HEK293 (cell line): ENCODE results near the gene KLHL6.

Experiments used
- CTCF ChIA-PET: fragments of 350-600 bp; formaldehyde crosslinking; extraction: SDS; loops from one replicate; lab custom pipeline; 2021; ENCODE audit warnings: antibody characterized with exemption; lab: Yijun Ruan, JAX
- POLR2A ChIA-PET: fragments of 300-600 bp; formaldehyde crosslinking; extraction: SDS; loops from one replicate; lab custom pipeline; 2020; ENCODE audit warnings: antibody characterized with exemption, inconsistent platforms; lab: Yijun Ruan, JAX
- H3K27ac ChIP-seq: fragments of 200-500 bp; sonication (Bioruptor generic); 2 replicates; pipeline ENCODE4 v1.5.1; 2014; ENCODE audit warnings: low read depth, low read length, control low read depth, inconsistent platforms; ENCODE audit errors: extremely low read depth
- H3K36me3 ChIP-seq, 2 experiments: fragments of 200-500 bp in 1 of 2; sonication (Bioruptor generic) in 1 of 2; 1 replicate in 1 of 2; 2 replicates in 1 of 2; pipeline ENCODE4 v1.5.1; 2014 to 2017; ENCODE audit warnings: inconsistent platforms in 2 of 2, low read length in 2 of 2; ENCODE audit not compliant: control insufficient read depth in 2 of 2, insufficient read depth in 1 of 2
- H3K4me1 ChIP-seq: fragments of 200-500 bp; sonication (Bioruptor generic); 2 replicates; pipeline ENCODE4 v1.5.1; 2014; ENCODE audit warnings: mild to moderate bottlenecking, low read length, inconsistent platforms; ENCODE audit not compliant: control insufficient read depth, insufficient read depth
- H3K4me3 ChIP-seq: 2 replicates; pipeline ENCODE4 v1.5.1; 2011; ENCODE audit warnings: low read depth, mild to moderate bottlenecking, control low read depth, low read length, moderate library complexity
- H3K9me3 ChIP-seq: fragments of 200-500 bp; sonication (Bioruptor generic); 2 replicates; pipeline ENCODE4 v1.5.1; 2014; ENCODE audit warnings: low read depth, low read length, inconsistent platforms; ENCODE audit not compliant: control insufficient read depth, insufficient read depth
- HOXA7 ChIP-seq: sonication (generic); formaldehyde crosslinking; IDR thresholded peaks from 2 replicates; pipeline ENCODE4 v1.8.1; 2022; ENCODE audit warnings: missing genetic modification reagents, borderline replicate concordance
- KLF8 ChIP-seq: fragments of 450-650 bp; formaldehyde crosslinking; IDR thresholded peaks from 2 replicates; pipeline ENCODE4 v1.5.1; 2016; ENCODE audit warnings: missing biosample characterization, missing genetic modification characterization
- MZF1 ChIP-seq: fragments of 450-650 bp; formaldehyde crosslinking; IDR thresholded peaks from 2 replicates; pipeline ENCODE4 v1.5.1; 2017; ENCODE audit warnings: missing biosample characterization, missing genetic modification characterization, borderline replicate concordance
- SCRT1 ChIP-seq: fragments of 450-650 bp; formaldehyde crosslinking; IDR thresholded peaks from 2 replicates; pipeline ENCODE4 v1.5.1; 2016; ENCODE audit warnings: missing biosample characterization, missing genetic modification characterization, borderline replicate concordance
- ZBTB11 ChIP-seq: fragments of 450-650 bp; formaldehyde crosslinking; conservative IDR thresholded peaks from 2 replicates; pipeline ENCODE4 v1.5.1; 2016; ENCODE audit warnings: low read depth, missing biosample characterization, missing genetic modification characterization
- ZBTB6 ChIP-seq: fragments of 450-650 bp; formaldehyde crosslinking; IDR thresholded peaks from 2 replicates; pipeline ENCODE4 v1.5.1; 2017; ENCODE audit warnings: missing biosample characterization, missing genetic modification characterization
- ZFP41 ChIP-seq: fragments of 450-650 bp; formaldehyde crosslinking; IDR thresholded peaks from 2 replicates; pipeline ENCODE4 v1.5.1; 2016; ENCODE audit warnings: missing biosample characterization, missing genetic modification characterization, borderline replicate concordance
- ZNF416 ChIP-seq: fragments of 450-650 bp; formaldehyde crosslinking; IDR thresholded peaks from 2 replicates; pipeline ENCODE4 v1.5.1; 2016; ENCODE audit warnings: missing biosample characterization, missing genetic modification characterization
- ZNF501 ChIP-seq: fragments of 450-650 bp; formaldehyde crosslinking; IDR thresholded peaks from 2 replicates; pipeline ENCODE4 v1.5.1; 2016; ENCODE audit warnings: missing biosample characterization, missing genetic modification characterization
- ZNF544 ChIP-seq: fragments of 450-650 bp; formaldehyde crosslinking; IDR thresholded peaks from 2 replicates; pipeline ENCODE4 v1.5.0; 2017; ENCODE audit warnings: missing biosample characterization, missing genetic modification characterization
- ZNF555 ChIP-seq: fragments of 450-650 bp; formaldehyde crosslinking; conservative IDR thresholded peaks from 2 replicates; pipeline ENCODE4 v1.5.1; 2017; ENCODE audit warnings: missing biosample characterization, mild to moderate bottlenecking, missing genetic modification characterization, inconsistent platforms
- ZNF561 ChIP-seq: fragments of 450-650 bp; IDR thresholded peaks from 2 replicates; pipeline ENCODE4 v1.5.1; 2018; ENCODE audit warnings: missing biosample characterization, missing genetic modification characterization, borderline replicate concordance
- ZNF596 ChIP-seq: fragments of 450-650 bp; IDR thresholded peaks from 2 replicates; pipeline ENCODE4 v1.5.0; 2018; ENCODE audit warnings: missing biosample characterization, mild to moderate bottlenecking, missing genetic modification characterization, moderate library complexity
- ZNF624 ChIP-seq: fragments of 450-650 bp; formaldehyde crosslinking; IDR thresholded peaks from 2 replicates; pipeline ENCODE4 v1.5.1; 2017; ENCODE audit warnings: missing biosample characterization, missing genetic modification characterization
- TF ChIP-seq, protein P1 (sequence below): fragments of 450-650 bp; formaldehyde crosslinking; IDR thresholded peaks from 2 replicates; pipeline ENCODE4 v1.5.1; 2017; ENCODE audit warnings: missing biosample characterization, missing genetic modification characterization
- TF ChIP-seq, protein P2 (sequence below): fragments of 450-650 bp; formaldehyde crosslinking; IDR thresholded peaks from 2 replicates; pipeline ENCODE4 v1.5.1; 2016; ENCODE audit warnings: missing biosample characterization, missing genetic modification characterization
- TF ChIP-seq, protein P3 (sequence below): fragments of 450-650 bp; formaldehyde crosslinking; IDR thresholded peaks from 2 replicates; pipeline ENCODE4 v1.5.1; 2017; ENCODE audit warnings: missing biosample characterization, missing genetic modification characterization

Gene KLHL6

GRCh38 chr3:183540501-183541234 is 14.8 kb downstream of the KLHL6 start:
- Histone ChIP-seq H3K9me3 (no peaks in the 10 kb centered on the region), H3K4me3 (no peak overlapping the region), H3K4me1 (no peaks in the 10 kb centered on the region), H3K36me3 (no peaks in the 10 kb centered on the region), H3K27ac (no peak overlapping the region)
- CTCF ChIA-PET: no interaction called here
- POLR2A ChIA-PET: interaction anchor here (0.6 kb wide), 1 partner anchor 19 kb away, joined by 4 read pairs; no protein-coding TSS in a partner anchor
- TF ChIP-seq MZF1 (tag by site-specific recombination) (no peak), ZBTB11 (tag by site-specific recombination) (no peak)

DNA sequence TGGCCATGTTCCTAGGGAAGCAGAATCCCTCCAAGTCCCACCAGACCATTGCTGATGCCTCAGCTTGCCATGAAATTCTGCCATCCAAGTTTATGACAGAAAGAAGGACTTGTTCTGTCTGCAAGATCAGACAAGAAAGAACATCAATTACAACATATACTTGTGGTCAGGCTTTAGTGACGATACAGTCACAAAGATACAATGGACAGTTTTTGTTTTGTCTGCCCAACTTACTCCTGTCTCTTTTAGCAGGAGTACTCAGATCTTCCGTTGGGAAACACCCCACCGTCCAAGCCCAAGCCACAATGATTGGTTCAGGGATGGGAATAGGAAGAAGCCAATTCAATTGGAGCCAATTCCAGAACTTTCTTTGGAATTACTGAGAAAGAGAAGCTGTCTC is 15.7 kb downstream of the KLHL6 start:
- no peaks in the 10 kb centered on the region for H3K9me3 ChIP-seq
- POLR2A ChIA-PET: no interaction called here
- CTCF ChIA-PET: no interaction called here
- no peaks in the 10 kb centered on the region for H3K36me3 ChIP-seq
- TF ChIP-seq ZBTB6 (no peak), ZNF501 (tag by site-specific recombination) (no peak), ZNF416 (tag by site-specific recombination) (no peak), SCRT1 (tag by site-specific recombination) (no peak), ZNF596 (tag by site-specific recombination) (no peak), HOXA7 (no peak), ZNF561 (tag by site-specific recombination) (no peak), ZNF555 (no peak), ZNF544 (tag by site-specific recombination) (no peak), KLF8 (no peak), ZNF624 (tag by site-specific recombination) (no peak), ZFP41 (tag by site-specific recombination) (no peak)
- TF ChIP-seq, protein P1, sequence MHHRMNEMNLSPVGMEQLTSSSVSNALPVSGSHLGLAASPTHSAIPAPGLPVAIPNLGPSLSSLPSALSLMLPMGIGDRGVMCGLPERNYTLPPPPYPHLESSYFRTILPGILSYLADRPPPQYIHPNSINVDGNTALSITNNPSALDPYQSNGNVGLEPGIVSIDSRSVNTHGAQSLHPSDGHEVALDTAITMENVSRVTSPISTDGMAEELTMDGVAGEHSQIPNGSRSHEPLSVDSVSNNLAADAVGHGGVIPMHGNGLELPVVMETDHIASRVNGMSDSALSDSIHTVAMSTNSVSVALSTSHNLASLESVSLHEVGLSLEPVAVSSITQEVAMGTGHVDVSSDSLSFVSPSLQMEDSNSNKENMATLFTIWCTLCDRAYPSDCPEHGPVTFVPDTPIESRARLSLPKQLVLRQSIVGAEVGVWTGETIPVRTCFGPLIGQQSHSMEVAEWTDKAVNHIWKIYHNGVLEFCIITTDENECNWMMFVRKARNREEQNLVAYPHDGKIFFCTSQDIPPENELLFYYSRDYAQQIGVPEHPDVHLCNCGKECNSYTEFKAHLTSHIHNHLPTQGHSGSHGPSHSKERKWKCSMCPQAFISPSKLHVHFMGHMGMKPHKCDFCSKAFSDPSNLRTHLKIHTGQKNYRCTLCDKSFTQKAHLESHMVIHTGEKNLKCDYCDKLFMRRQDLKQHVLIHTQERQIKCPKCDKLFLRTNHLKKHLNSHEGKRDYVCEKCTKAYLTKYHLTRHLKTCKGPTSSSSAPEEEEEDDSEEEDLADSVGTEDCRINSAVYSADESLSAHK: no peak
- TF ChIP-seq, protein P2, sequence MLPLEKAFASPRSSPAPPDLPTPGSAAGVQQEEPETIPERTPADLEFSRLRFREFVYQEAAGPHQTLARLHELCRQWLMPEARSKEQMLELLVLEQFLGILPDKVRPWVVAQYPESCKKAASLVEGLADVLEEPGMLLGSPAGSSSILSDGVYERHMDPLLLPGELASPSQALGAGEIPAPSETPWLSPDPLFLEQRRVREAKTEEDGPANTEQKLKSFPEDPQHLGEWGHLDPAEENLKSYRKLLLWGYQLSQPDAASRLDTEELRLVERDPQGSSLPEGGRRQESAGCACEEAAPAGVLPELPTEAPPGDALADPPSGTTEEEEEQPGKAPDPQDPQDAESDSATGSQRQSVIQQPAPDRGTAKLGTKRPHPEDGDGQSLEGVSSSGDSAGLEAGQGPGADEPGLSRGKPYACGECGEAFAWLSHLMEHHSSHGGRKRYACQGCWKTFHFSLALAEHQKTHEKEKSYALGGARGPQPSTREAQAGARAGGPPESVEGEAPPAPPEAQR (tag by site-specific recombination): no peak
- TF ChIP-seq, protein P3, sequence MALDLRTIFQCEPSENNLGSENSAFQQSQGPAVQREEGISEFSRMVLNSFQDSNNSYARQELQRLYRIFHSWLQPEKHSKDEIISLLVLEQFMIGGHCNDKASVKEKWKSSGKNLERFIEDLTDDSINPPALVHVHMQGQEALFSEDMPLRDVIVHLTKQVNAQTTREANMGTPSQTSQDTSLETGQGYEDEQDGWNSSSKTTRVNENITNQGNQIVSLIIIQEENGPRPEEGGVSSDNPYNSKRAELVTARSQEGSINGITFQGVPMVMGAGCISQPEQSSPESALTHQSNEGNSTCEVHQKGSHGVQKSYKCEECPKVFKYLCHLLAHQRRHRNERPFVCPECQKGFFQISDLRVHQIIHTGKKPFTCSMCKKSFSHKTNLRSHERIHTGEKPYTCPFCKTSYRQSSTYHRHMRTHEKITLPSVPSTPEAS (tag by site-specific recombination): no peak
- TF ChIP-seq, all 188 proteins: peak for 0
- Histone ChIP-seq H3K27ac (no peak overlapping the region), H3K4me1 (no peaks in the 10 kb centered on the region), H3K4me3 (no peak overlapping the region)
